ENCODE results near the gene RCAN1.
"Not testable (repeated sequence)": the region's sequence is repeated elsewhere in the genome, so short reads cannot be mapped to it uniquely, and the experiment has no call there.

RCAN1 gene

GRCh38 chr21:34612557-34612956, 2.4 kb downstream of the RCAN1 start:
- no peak overlapping the region for H3K4me3 ChIP-seq (ENCODE audit: low read length)
- TF ChIP-seq ZNF274 (IDR thresholded peaks at IDR 0.05; ENCODE audit: low read depth, low read length): no peak

- TF ChIP-seq ZNF274 (IDR thresholded peaks at IDR 0.05; ENCODE audit: low read depth, low read length): no peak
- no peak overlapping the region for H3K4me3 ChIP-seq (ENCODE audit: low read length)
Observed at GRCh38 chr21:34612056-34612455, 2.9 kb downstream of the RCAN1 start.

GRCh38 chr21:34611528-34611927, 3.4 kb downstream of the RCAN1 start:
- no peak for TF ChIP-seq ZNF274 (IDR thresholded peaks at IDR 0.05; ENCODE audit: low read depth, low read length)

GRCh38 chr21:34609933-34610549, 4.9 kb downstream of the RCAN1 start:
- no peak overlapping the region for H3K4me3 ChIP-seq (ENCODE audit: low read length)
- TF ChIP-seq ZNF274 (IDR thresholded peaks at IDR 0.05; ENCODE audit: low read depth, low read length): no peak

More at GRCh38 chr21:34611528-34611927, 3.4 kb downstream of the RCAN1 start:
- no peak overlapping the region for H3K4me3 ChIP-seq (ENCODE audit: low read length)

GRCh38 chr21:34609244-34609932, 5.5 kb downstream of the RCAN1 start:
- no peak for TF ChIP-seq ZNF274 (IDR thresholded peaks at IDR 0.05; ENCODE audit: low read depth, low read length)
- no peak overlapping the region for H3K4me3 ChIP-seq (ENCODE audit: low read length)

GRCh38 chr21:34607376-34607775, 7.5 kb downstream of the RCAN1 start:
- not testable (repeated sequence) for H3K4me3 ChIP-seq (ENCODE audit: low read length)

GRCh38 chr21:34606621-34607020, 8.3 kb downstream of the RCAN1 start:
- no peak overlapping the region for H3K4me3 ChIP-seq (ENCODE audit: low read length)
- TF ChIP-seq ZNF274 (IDR thresholded peaks at IDR 0.05; ENCODE audit: low read depth, low read length): no peak

- no peak for TF ChIP-seq ZNF274 (IDR thresholded peaks at IDR 0.05; ENCODE audit: low read depth, low read length)
- no peak overlapping the region for H3K4me3 ChIP-seq (ENCODE audit: low read length)
Observed at GRCh38 chr21:34606051-34606450, 8.9 kb downstream of the RCAN1 start.

GRCh38 chr21:34604956-34605355, 10.0 kb downstream of the RCAN1 start:
- H3K4me3 ChIP-seq (ENCODE audit: low read length): not testable (repeated sequence)

- H3K4me3 ChIP-seq (ENCODE audit: low read length): no peak overlapping the region
- no peak for TF ChIP-seq ZNF274 (IDR thresholded peaks at IDR 0.05; ENCODE audit: low read depth, low read length)
Observed at GRCh38 chr21:34604556-34604955, 10.4 kb downstream of the RCAN1 start.

- H3K4me3 ChIP-seq (ENCODE audit: low read length): no peak overlapping the region
- TF ChIP-seq ZNF274 (IDR thresholded peaks at IDR 0.05; ENCODE audit: low read depth, low read length): no peak
Observed at GRCh38 chr21:34603710-34604057, 11.2 kb downstream of the RCAN1 start.

GRCh38 chr21:34603002-34603709, 11.8 kb downstream of the RCAN1 start:
- TF ChIP-seq ZNF274 (IDR thresholded peaks at IDR 0.05; ENCODE audit: low read depth, low read length): no peak
- no peak overlapping the region for H3K4me3 ChIP-seq (ENCODE audit: low read length)

GRCh38 chr21:34602061-34602460, 12.9 kb downstream of the RCAN1 start:
- no peak overlapping the region for H3K4me3 ChIP-seq (ENCODE audit: low read length)
- no peak for TF ChIP-seq ZNF274 (IDR thresholded peaks at IDR 0.05; ENCODE audit: low read depth, low read length)

- no peak for TF ChIP-seq ZNF274 (IDR thresholded peaks at IDR 0.05; ENCODE audit: low read depth, low read length)
- H3K4me3 ChIP-seq (ENCODE audit: low read length): no peak overlapping the region
Observed at GRCh38 chr21:34599534-34600101, 15.3 kb downstream of the RCAN1 start.

- no peak for TF ChIP-seq ZNF274 (IDR thresholded peaks at IDR 0.05; ENCODE audit: low read depth, low read length)
- no peak overlapping the region for H3K4me3 ChIP-seq (ENCODE audit: low read length)
Observed at GRCh38 chr21:34598931-34599400, 15.9 kb downstream of the RCAN1 start.

Data from GM08714 (cell line).